CD4-positive, alpha-beta memory T cell (primary cell): ENCODE results near the gene KIAA0319L. TPM values are rescaled to one million over a fixed set of nuclear protein-coding genes. Genes with fewer than 3 reads are reported as not detected.

Source experiments
- CTCF ChIA-PET: fragments of 350-600 bp; sonication (Branson Sonifier 250); formaldehyde crosslinking; loops from one replicate; lab custom pipeline; 2021; ENCODE audit warnings: inconsistent platforms; ENCODE audit not compliant: partially characterized antibody; lab: Charles Lee
- POLR2A ChIA-PET: fragments of 350-600 bp; sonication (Branson Sonifier 250); formaldehyde crosslinking; loops from one replicate; lab custom pipeline; 2021; ENCODE audit not compliant: partially characterized antibody; lab: Charles Lee
- DNase-seq, 5 donors: peaks; one replicate each; pipeline versions ENCODE4 v3.0.0 to v3.0.0-alpha.2; 2020 to 2022; ENCODE audit warnings: mixed read lengths in 1 of 5
- H3K27ac ChIP-seq: one replicate; pipeline ENCODE4 v1.7.0; 2013; ENCODE audit warnings: low read depth, low read length
- H3K27me3 ChIP-seq: 2 replicates; pipeline ENCODE4 v1.7.0; 2013; ENCODE audit warnings: mild to moderate bottlenecking, low read length, moderate library complexity; ENCODE audit not compliant: insufficient read depth
- H3K36me3 ChIP-seq: 2 replicates; pipeline ENCODE4 v1.7.0; 2013; ENCODE audit warnings: mild to moderate bottlenecking, low read length, moderate library complexity; ENCODE audit not compliant: insufficient read depth
- H3K4me1 ChIP-seq: 2 replicates; pipeline ENCODE4 v1.7.0; 2013; ENCODE audit warnings: mild to moderate bottlenecking, low read length, moderate library complexity; ENCODE audit not compliant: insufficient read depth
- H3K4me3 ChIP-seq, 2 donors: one replicate each; pipeline ENCODE4 v1.7.0; 2013; ENCODE audit warnings: low read length in 2 of 2, mild to moderate bottlenecking in 1 of 2
- H3K9me3 ChIP-seq, 2 donors: one replicate each; pipeline ENCODE4 v1.7.0; 2013; ENCODE audit warnings: low read length in 2 of 2, control low read depth in 1 of 2; ENCODE audit not compliant: control insufficient read depth in 1 of 2
- H3K27ac Mint-ChIP-seq, 7 donors: one replicate each; pipeline ENCODE4 v1.8.0; 2020 to 2021; ENCODE audit warnings: mixed read lengths in 7 of 7, mild to moderate bottlenecking in 6 of 7, inconsistent platforms in 3 of 7, moderate library complexity in 3 of 7
- H3K27me3 Mint-ChIP-seq, 2 donors: one replicate each; pipeline ENCODE4 v1.8.0; 2020 to 2021; ENCODE audit warnings: mixed read lengths in 2 of 2
- H3K36me3 Mint-ChIP-seq, 2 donors: one replicate each; pipeline ENCODE4 v1.8.0; 2020 to 2021; ENCODE audit warnings: mixed read lengths in 2 of 2, inconsistent platforms in 1 of 2, mild to moderate bottlenecking in 1 of 2
- H3K4me1 Mint-ChIP-seq, 4 donors: one replicate each; pipeline ENCODE4 v1.8.0; 2020 to 2021; ENCODE audit warnings: mixed read lengths in 4 of 4, mild to moderate bottlenecking in 1 of 4
- H3K4me3 Mint-ChIP-seq, 8 donors: one replicate each; pipeline ENCODE4 v1.8.0; 2020 to 2021; ENCODE audit warnings: mixed read lengths in 8 of 8, mild to moderate bottlenecking in 7 of 8, moderate library complexity in 6 of 8, inconsistent platforms in 3 of 8
- H3K9me3 Mint-ChIP-seq, 8 donors: one replicate each; pipeline ENCODE4 v1.8.0; 2020 to 2021; ENCODE audit warnings: mixed read lengths in 8 of 8, mild to moderate bottlenecking in 5 of 8, inconsistent platforms in 3 of 8, moderate library complexity in 1 of 8
- intact Hi-C: fragments of 100-400 bp; cut with micrococcal nuclease; formaldehyde crosslinking; loops from one replicate; pipeline ENCODE4 v1.15.1; 2023
- polyA plus RNA-seq, 2 donors: library from polyadenylated mRNA; unstranded; fragments of 300-500 nt; fragmentation: Illumina TruSeq; gene quantifications; one replicate each; pipeline ENCODE4 v1.2.3, GENCODE V29; 2021
- total RNA-seq, 2 experiments: library from RNA; stranded (reverse); gene quantifications; one replicate each; pipeline ENCODE4 v1.2.3, GENCODE V29; 2021

Gene KIAA0319L
- total and polyA plus RNA-seq, 4 experiments from 2014 or later, result 12.7 to 82.9 (median 54.3) TPM

DNA sequence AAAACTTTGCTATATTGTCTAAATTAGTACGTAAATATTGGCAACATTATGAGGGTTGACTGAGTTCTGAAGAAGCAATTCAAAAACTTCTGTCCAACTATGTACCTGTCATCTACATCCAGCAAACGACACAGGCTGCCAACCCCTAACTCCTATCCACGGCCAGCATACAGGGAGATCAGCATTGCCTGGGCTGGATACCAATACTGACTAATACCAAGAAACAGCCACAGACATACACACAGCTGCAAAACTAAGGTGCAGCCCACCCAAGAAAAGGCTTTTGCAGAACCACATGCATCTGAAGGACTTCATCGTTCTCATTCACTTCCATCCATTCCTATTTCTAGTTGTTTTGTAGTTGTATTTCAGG lies 2.0 kb downstream of the KIAA0319L start:
- no peak for DNase-seq
- Mint-ChIP-seq H3K27ac (peak overlapping the region in 5 of 7 donors; percentile 0 to 100 (median 77)), H3K27me3 (no peaks in the 10 kb centered on the region), H3K36me3 (peaks cover 15 to 52% of the 10 kb centered on the region in 2 donors), H3K4me1 (peaks cover 38 to 75% (median 52%) of the 10 kb centered on the region in 4 donors), H3K4me3 (peak overlapping the region; percentile 2 to 99 (median 94)), H3K9me3 (no peaks in the 10 kb centered on the region)
- POLR2A ChIA-PET, result no interaction called here
- peaks cover 52% of the 10 kb centered on the region for H3K4me1 ChIP-seq
- no peak overlapping the region for H3K27ac ChIP-seq
- H3K27me3 ChIP-seq, result no peaks in the 10 kb centered on the region
- H3K4me3 ChIP-seq, result no peak overlapping the region
- H3K36me3 ChIP-seq, result peaks cover 21% of the 10 kb centered on the region
- CTCF ChIA-PET, result interaction anchor here (1.5 to 5.3 kb wide), 2 partner anchors 10 to 13 kb away, joined by 8 to 26 read pairs; no protein-coding TSS in a partner anchor
- intact Hi-C loops, result loop anchor here (5.0 kb wide), 2 partner anchors 48 to 363 kb away; partner anchors contain the start of gene SFPQ
- no peaks in the 10 kb centered on the region for H3K9me3 ChIP-seq

DNA sequence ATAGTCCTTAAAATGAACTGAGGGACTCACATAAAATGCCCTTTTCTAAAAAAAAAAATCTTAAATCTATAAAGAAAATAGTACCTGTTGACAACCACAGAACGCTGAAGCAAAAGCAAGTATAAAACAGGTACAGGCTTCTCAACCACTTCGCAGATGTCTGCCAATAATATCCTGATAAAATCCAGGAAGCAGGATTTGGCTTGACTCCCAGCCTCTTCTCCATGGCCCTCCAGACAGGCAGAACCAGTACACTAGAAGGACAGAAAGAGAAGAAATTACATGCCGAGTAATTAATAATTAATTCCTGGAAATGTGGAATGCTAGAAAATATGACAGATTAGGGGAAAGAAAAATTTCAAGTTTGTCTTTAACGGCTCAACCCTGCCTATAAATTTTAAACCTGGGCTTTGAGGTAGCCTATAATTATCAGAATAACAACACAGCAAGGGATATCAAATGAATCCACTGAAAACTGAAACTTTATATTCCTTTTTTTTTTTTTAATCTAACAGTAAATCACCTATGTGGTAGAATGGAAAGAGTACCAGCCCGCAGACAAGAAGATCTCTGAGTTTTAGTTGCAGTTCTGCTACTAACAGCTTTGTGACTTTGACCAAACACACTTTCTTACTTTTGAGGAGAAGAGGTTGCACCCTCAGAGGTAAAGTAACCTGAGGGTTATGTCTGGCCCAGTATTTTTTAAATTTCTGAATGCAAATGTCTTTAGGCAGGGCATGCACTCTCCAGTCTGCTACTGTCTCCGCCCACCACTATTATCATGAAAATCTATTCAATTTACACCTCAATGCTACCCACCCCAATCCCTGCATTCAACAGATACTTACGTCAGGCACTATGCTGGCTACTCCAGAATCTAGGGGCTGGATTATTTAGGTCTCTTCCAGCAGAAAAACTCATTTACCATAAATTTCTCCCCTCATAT lies 2.7 kb downstream of the KIAA0319L start:
- no peak for DNase-seq
- peaks cover 15 to 56% of the 10 kb centered on the region in 2 donors for H3K36me3 Mint-ChIP-seq
- peak overlapping the region in 4 of 7 donors; percentile 15 to 100 (median 42) for H3K27ac Mint-ChIP-seq
- Histone ChIP-seq H3K4me1 (peaks cover 51% of the 10 kb centered on the region), H3K27me3 (no peaks in the 10 kb centered on the region), H3K4me3 (no peak overlapping the region), H3K27ac (no peak overlapping the region), H3K36me3 (peaks cover 21% of the 10 kb centered on the region), H3K9me3 (no peaks in the 10 kb centered on the region)
- ChIA-PET POLR2A (no interaction called here), CTCF (interaction anchor here (1.4 kb wide), 1 partner anchor 103 kb away, joined by 4 read pairs; no protein-coding TSS in a partner anchor)
- peaks cover 36 to 77% (median 55%) of the 10 kb centered on the region in 4 donors for H3K4me1 Mint-ChIP-seq
- H3K27me3 Mint-ChIP-seq, result no peaks in the 10 kb centered on the region
- intact Hi-C loops, result loop anchor here (5.0 kb wide), 2 partner anchors 47 to 362 kb away; partner anchors contain the start of gene SFPQ
- H3K9me3 Mint-ChIP-seq, result no peaks in the 10 kb centered on the region
- peak overlapping the region in 3 of 8 donors; percentile 4 to 97 (median 96) for H3K4me3 Mint-ChIP-seq

DNA sequence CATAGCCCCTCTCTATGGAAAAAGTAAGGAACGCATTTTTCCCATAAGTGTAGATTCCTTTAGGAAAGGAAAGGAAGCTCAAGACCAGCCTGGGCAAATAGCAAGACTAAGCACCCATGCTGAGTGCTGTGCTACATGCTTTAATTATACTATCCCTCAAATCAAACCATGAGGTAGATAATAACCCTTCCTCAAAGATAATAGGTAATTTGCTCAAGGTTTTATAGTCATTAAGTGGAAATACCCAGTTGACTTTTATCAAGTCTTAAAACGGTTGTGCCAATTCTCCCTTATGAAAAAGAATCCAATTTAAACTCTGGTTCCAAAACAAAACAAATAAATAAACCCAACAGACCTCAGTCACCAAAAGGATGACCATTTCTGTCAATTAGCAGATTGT lies 3.4 kb downstream of the KIAA0319L start:
- no peak overlapping the region for H3K4me3 Mint-ChIP-seq
- no peaks in the 10 kb centered on the region for H3K9me3 ChIP-seq
- ChIA-PET CTCF (interaction anchor here (0.9 to 1.4 kb wide), 2 partner anchors 11 to 102 kb away, joined by 3 to 4 read pairs; no protein-coding TSS in a partner anchor), POLR2A (no interaction called here)
- H3K27ac Mint-ChIP-seq, result no peak overlapping the region
- H3K36me3 ChIP-seq, result peaks cover 21% of the 10 kb centered on the region
- peaks cover 18 to 57% of the 10 kb centered on the region in 2 donors for H3K36me3 Mint-ChIP-seq
- no peaks in the 10 kb centered on the region for H3K27me3 ChIP-seq
- intact Hi-C loops, result no loop called here
- H3K27me3 Mint-ChIP-seq, result no peaks in the 10 kb centered on the region
- no peaks in the 10 kb centered on the region for H3K9me3 Mint-ChIP-seq
- H3K4me3 ChIP-seq, result no peak overlapping the region
- no peak for DNase-seq
- peaks cover 35 to 76% (median 57%) of the 10 kb centered on the region in 4 donors for H3K4me1 Mint-ChIP-seq
- peaks cover 49% of the 10 kb centered on the region for H3K4me1 ChIP-seq
- no peak overlapping the region for H3K27ac ChIP-seq

DNA sequence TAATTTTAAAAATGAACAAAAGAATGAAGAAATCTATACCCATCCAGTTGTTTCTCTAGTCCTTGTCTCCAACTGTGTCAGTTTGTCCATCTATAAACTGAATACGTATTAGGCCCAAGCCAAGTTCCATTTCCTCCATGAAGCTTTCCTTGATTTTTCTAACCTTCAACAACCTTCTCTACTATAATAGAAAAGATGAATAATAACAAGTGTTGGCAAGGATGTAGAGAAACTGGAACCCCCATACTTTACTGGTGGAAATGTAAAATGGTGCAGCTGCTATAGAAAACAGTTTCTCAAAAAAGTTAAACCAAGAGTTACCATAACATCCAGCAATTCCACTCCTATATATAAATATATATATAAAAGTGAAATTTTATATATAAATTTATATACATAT lies 10.6 kb downstream of the KIAA0319L start:
- Histone ChIP-seq H3K36me3 (peaks cover 4% of the 10 kb centered on the region), H3K4me1 (peaks cover 27% of the 10 kb centered on the region), H3K4me3 (no peak overlapping the region), H3K27me3 (no peaks in the 10 kb centered on the region), H3K9me3 (no peaks in the 10 kb centered on the region), H3K27ac (no peak overlapping the region)
- no peaks in the 10 kb centered on the region for H3K27me3 Mint-ChIP-seq
- H3K4me1 Mint-ChIP-seq, result peaks cover 36 to 74% (median 60%) of the 10 kb centered on the region in 4 donors
- ChIA-PET CTCF (interaction anchor here (1.0 to 3.5 kb wide), 2 partner anchors 88 to 94 kb away, joined by 3 to 123 read pairs; no protein-coding TSS in a partner anchor), POLR2A (no interaction called here)
- H3K36me3 Mint-ChIP-seq, result peaks cover 18 to 59% of the 10 kb centered on the region in 2 donors
- peak overlapping the region in 2 of 7 donors; percentile 4 to 26 for H3K27ac Mint-ChIP-seq
- H3K9me3 Mint-ChIP-seq, result no peaks in the 10 kb centered on the region
- no peak overlapping the region for H3K4me3 Mint-ChIP-seq
- no peak for DNase-seq
- intact Hi-C loops, result loop anchor here (5.0 kb wide), 1 partner anchor 344 kb away; no protein-coding TSS in a partner anchor

DNA sequence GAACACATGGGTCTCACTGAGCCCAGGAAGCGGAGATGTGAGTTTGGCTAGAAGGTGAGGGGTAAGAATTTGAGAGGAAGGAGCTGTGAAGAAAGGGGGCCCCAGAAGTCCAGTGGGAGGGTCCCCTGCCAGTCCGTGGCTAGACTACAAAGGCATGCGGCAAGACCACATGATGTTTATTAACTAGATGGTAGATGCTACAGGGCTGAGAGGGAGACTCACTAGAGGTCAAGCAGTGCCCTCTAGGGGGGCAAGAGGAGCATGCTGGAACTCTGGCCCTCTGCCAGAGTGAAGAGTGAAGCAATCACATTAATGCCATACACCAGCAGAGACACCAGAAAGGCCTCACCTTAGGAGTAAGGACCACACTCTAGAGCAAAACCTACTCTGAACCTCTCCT lies 12.2 kb downstream of the KIAA0319L start:
- Mint-ChIP-seq H3K27ac (peak overlapping the region; percentile 22 to 89 (median 60)), H3K4me1 (peaks cover 42 to 82% (median 67%) of the 10 kb centered on the region in 4 donors), H3K36me3 (peaks cover 17 to 58% of the 10 kb centered on the region in 2 donors)

DNA sequence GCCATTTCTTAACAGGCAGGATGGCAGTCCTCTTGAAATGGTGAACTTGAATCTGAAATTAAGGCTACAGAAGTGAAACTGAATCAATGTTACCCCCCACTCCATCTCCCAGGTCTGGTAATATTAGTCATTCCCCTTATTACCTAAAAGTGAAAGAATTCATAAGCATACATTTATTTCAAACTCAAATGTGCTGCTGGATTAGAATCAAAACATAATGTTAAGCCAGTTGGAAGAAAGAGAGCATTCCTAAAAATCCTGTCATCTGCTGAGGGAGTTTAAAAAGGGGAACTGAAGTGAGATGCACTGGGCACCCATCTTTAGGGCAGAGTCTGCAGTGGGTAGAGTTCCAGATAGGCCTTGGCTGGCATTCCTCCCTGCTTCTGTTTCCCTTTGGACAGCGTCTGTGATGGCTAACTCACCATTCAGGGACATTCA lies 17.4 kb downstream of the KIAA0319L start:
- Histone ChIP-seq H3K4me3 (no peak overlapping the region), H3K36me3 (no peaks in the 10 kb centered on the region), H3K27me3 (no peaks in the 10 kb centered on the region), H3K9me3 (no peaks in the 10 kb centered on the region), H3K4me1 (peaks cover 70% of the 10 kb centered on the region), H3K27ac (peak overlapping the region; percentile 52)
- Mint-ChIP-seq H3K36me3 (peaks cover 0 to 34% of the 10 kb centered on the region in 2 donors), H3K4me3 (peak overlapping the region in 6 of 8 donors; percentile 79 to 91 (median 84)), H3K4me1 (peaks cover 61 to 93% (median 83%) of the 10 kb centered on the region in 4 donors), H3K27me3 (no peaks in the 10 kb centered on the region), H3K27ac (peak overlapping the region; percentile 77 to 96 (median 94)), H3K9me3 (no peaks in the 10 kb centered on the region)
- CTCF ChIA-PET, result interaction anchor here (1.4 to 12.1 kb wide), 6 partner anchors 18 to 86 kb away, joined by 3 to 195 read pairs (median 6); partner anchors contain the start of genes KIAA0319L and NCDN
- POLR2A ChIA-PET, result interaction anchor here (1.0 to 6.7 kb wide), 10 partner anchors 15 to 88 kb away, joined by 3 to 80 read pairs (median 6); partner anchors contain the start of genes KIAA0319L and NCDN
- intact Hi-C loops, result loop anchor here (1.0 to 2.0 kb wide), 2 partner anchors 17 to 34 kb away; partner anchors contain the start of genes KIAA0319L and NCDN
- DNase-seq, result no peak

More for the DNA sequence above, 12.2 kb downstream of the KIAA0319L start:
- Mint-ChIP-seq H3K27me3 (no peaks in the 10 kb centered on the region), H3K4me3 (peak overlapping the region in 1 of 8 donors; percentile 30), H3K9me3 (no peaks in the 10 kb centered on the region)
- Histone ChIP-seq H3K9me3 (no peaks in the 10 kb centered on the region), H3K27me3 (no peaks in the 10 kb centered on the region), H3K4me3 (no peak overlapping the region), H3K36me3 (no peaks in the 10 kb centered on the region), H3K4me1 (peaks cover 37% of the 10 kb centered on the region), H3K27ac (no peak overlapping the region)
- CTCF ChIA-PET, result interaction anchor here (0.7 to 3.5 kb wide), 13 partner anchors 9 to 388 kb away, joined by 3 to 123 read pairs (median 5); partner anchors contain the start of genes KIAA0319L and NCDN
- peak; percentile 65 to 68 (median 67) for DNase-seq
- POLR2A ChIA-PET, result interaction anchor here (0.9 to 1.7 kb wide), 4 partner anchors 36 to 94 kb away, joined by 3 to 6 read pairs (median 6); no protein-coding TSS in a partner anchor
- intact Hi-C loops, result loop anchor here (1.0 to 5.0 kb wide), 2 partner anchors 94 to 343 kb away; no protein-coding TSS in a partner anchor
